CD14-positive monocyte (primary cell): ENCODE data around the gene TRAPPC12. TPM values are rescaled to one million over a fixed set of nuclear protein-coding genes. Genes with fewer than 3 reads are reported as not detected.
"Not testable (repeated sequence)": the region's sequence is repeated elsewhere in the genome, so short reads cannot be mapped to it uniquely, and the experiment has no call there.

Experiments used
- DNase-seq, 3 donors: peaks; one replicate each; pipeline ENCODE4 v3.0.0-alpha.2; 2011 to 2022
- H2AFZ ChIP-seq: 2 replicates; pipeline ENCODE4 v1.6.0; 2012; ENCODE audit warnings: mild to moderate bottlenecking, low read depth, low read length, inconsistent platforms; ENCODE audit not compliant: insufficient read depth, poor library complexity, severe bottlenecking
- H3K27ac ChIP-seq, 2 donors: 1 replicate in 1 of 2; 2 replicates in 1 of 2; pipeline ENCODE4 v1.5.1; 2012 to 2013; ENCODE audit warnings: low read length in 2 of 2, control low read depth in 1 of 2, inconsistent platforms in 1 of 2, low read depth in 1 of 2, mild to moderate bottlenecking in 1 of 2
- H3K27me3 ChIP-seq, 2 donors: one replicate each; pipeline versions ENCODE4 v1.6.0 to v1.6.1; 2011 to 2013; ENCODE audit warnings: low read length in 2 of 2; ENCODE audit not compliant: control insufficient read depth in 2 of 2, insufficient read depth in 2 of 2
- H3K36me3 ChIP-seq, 2 donors: replicated peaks in 1 of 2; 1 replicate in 1 of 2; 2 replicates in 1 of 2; pipeline versions ENCODE4 v1.5.1 to v1.6.1; 2012 to 2013; ENCODE audit warnings: low read length in 2 of 2, control low read depth in 1 of 2, inconsistent platforms in 1 of 2, mild to moderate bottlenecking in 1 of 2; ENCODE audit not compliant: insufficient read depth in 2 of 2, control insufficient read depth in 1 of 2
- H3K4me1 ChIP-seq, 2 donors: 1 replicate in 1 of 2; 2 replicates in 1 of 2; pipeline versions ENCODE4 v1.5.1 to v1.6.1; 2012 to 2013; ENCODE audit warnings: low read length in 2 of 2, control low read depth in 1 of 2, inconsistent platforms in 1 of 2, mild to moderate bottlenecking in 1 of 2, moderate library complexity in 1 of 2; ENCODE audit not compliant: insufficient read depth in 2 of 2, control insufficient read depth in 1 of 2
- H3K4me2 ChIP-seq: replicated peaks from 2 replicates; pipeline ENCODE3; 2012; ENCODE audit warnings: low read length, moderate library complexity, mild to moderate bottlenecking; ENCODE audit not compliant: poor library complexity, severe bottlenecking; ENCODE audit errors: extremely low read depth
- H3K4me3 ChIP-seq, 3 experiments: fragments of 200-600 bp in 1 of 3; sonication (generic) in 1 of 3; replicated peaks in 1 of 3; 1 replicate in 2 of 3; 2 replicates in 1 of 3; pipeline ENCODE4 v1.5.1; 2011 to 2013; ENCODE audit warnings: low read length in 3 of 3, mild to moderate bottlenecking in 3 of 3, control low read depth in 2 of 3, low read depth in 2 of 3, inconsistent platforms in 1 of 3, moderate library complexity in 1 of 3
- H3K79me2 ChIP-seq: 2 replicates; pipeline ENCODE4 v1.6.0; 2012; ENCODE audit warnings: mild to moderate bottlenecking, control low read depth, inconsistent platforms, low read length, moderate library complexity; ENCODE audit not compliant: insufficient read depth
- H3K9ac ChIP-seq: 2 replicates; pipeline ENCODE4 v1.6.0; 2017; ENCODE audit warnings: low read length, mild to moderate bottlenecking; ENCODE audit not compliant: insufficient read depth, poor library complexity, severe bottlenecking
- H3K9me3 ChIP-seq, 2 donors: replicated peaks in 1 of 2; 1 replicate in 1 of 2; 2 replicates in 1 of 2; pipeline versions ENCODE4 v1.5.1 to v1.6.1; 2012 to 2013; ENCODE audit warnings: low read length in 2 of 2, control low read depth in 1 of 2; ENCODE audit not compliant: control insufficient read depth in 1 of 2, insufficient read depth in 1 of 2
- H4K20me1 ChIP-seq: 2 replicates; pipeline ENCODE4 v1.6.0; 2012; ENCODE audit warnings: mild to moderate bottlenecking, low read length, control low read depth, moderate library complexity; ENCODE audit not compliant: insufficient read depth
- H3K27ac Mint-ChIP-seq, 7 donors: one replicate each; pipeline ENCODE4 v1.8.0; 2020; ENCODE audit warnings: mild to moderate bottlenecking in 7 of 7, mixed read lengths in 7 of 7, moderate library complexity in 6 of 7, inconsistent platforms in 2 of 7
- H3K27me3 Mint-ChIP-seq, 3 donors: one replicate each; pipeline ENCODE4 v1.8.0; 2021 to 2022; ENCODE audit warnings: low read depth in 3 of 3, mild to moderate bottlenecking in 3 of 3, mixed read lengths in 3 of 3, moderate library complexity in 3 of 3, inconsistent platforms in 1 of 3
- H3K36me3 Mint-ChIP-seq, 2 donors: one replicate each; pipeline ENCODE4 v1.8.0; 2020; ENCODE audit warnings: mixed read lengths in 2 of 2, inconsistent platforms in 1 of 2, mild to moderate bottlenecking in 1 of 2
- H3K4me1 Mint-ChIP-seq: one replicate; pipeline ENCODE4 v1.8.0; 2020; ENCODE audit warnings: mild to moderate bottlenecking, mixed read lengths
- H3K4me3 Mint-ChIP-seq, 2 donors: one replicate each; pipeline ENCODE4 v1.8.0; 2020; ENCODE audit warnings: mild to moderate bottlenecking in 2 of 2, mixed read lengths in 2 of 2, moderate library complexity in 1 of 2
- H3K9me3 Mint-ChIP-seq, 7 donors: one replicate each; pipeline ENCODE4 v1.8.0; 2020 to 2022; ENCODE audit warnings: mixed read lengths in 7 of 7, mild to moderate bottlenecking in 6 of 7, moderate library complexity in 6 of 7, inconsistent platforms in 2 of 7
- WGBS: methylation state at CpG from one replicate; pipeline ENCODE4 v1.1.5; 2013; ENCODE audit warnings: missing lambda C conversion rate; ENCODE audit not compliant: insufficient coverage; 5-methylcytosine and 5-hydroxymethylcytosine counted together
- intact Hi-C, 2 donors: fragments of 100-400 bp; cut with micrococcal nuclease; formaldehyde crosslinking; loops; one replicate each; pipeline versions ENCODE4 v1.15.0 to v1.15.1; 2023
- polyA plus RNA-seq, 3 donors: library from polyadenylated mRNA; depleted of rRNA in 1 of 3; unstranded in 2 of 3; stranded (reverse) in 1 of 3; fragments of 300-500 nt in 2 of 3; fragments of >200 nt in 1 of 3; fragmentation: Illumina TruSeq in 2 of 3; gene quantifications; 1 replicate in 2 of 3; 2 replicates in 1 of 3; pipeline ENCODE4 v1.2.3, GENCODE V29; 2012 to 2021
- TF ChIP-seq, protein P1 (sequence below): fragments of 200-600 bp; IDR thresholded peaks from one replicate; pipeline ENCODE4 v1.8.0; 2022; ENCODE audit warnings: antibody characterized with exemption, mild to moderate bottlenecking

The TRAPPC12 gene
- polyA plus RNA-seq, 3 donors = 26.6 to 72.1 (median 44.7) TPM

DNA sequence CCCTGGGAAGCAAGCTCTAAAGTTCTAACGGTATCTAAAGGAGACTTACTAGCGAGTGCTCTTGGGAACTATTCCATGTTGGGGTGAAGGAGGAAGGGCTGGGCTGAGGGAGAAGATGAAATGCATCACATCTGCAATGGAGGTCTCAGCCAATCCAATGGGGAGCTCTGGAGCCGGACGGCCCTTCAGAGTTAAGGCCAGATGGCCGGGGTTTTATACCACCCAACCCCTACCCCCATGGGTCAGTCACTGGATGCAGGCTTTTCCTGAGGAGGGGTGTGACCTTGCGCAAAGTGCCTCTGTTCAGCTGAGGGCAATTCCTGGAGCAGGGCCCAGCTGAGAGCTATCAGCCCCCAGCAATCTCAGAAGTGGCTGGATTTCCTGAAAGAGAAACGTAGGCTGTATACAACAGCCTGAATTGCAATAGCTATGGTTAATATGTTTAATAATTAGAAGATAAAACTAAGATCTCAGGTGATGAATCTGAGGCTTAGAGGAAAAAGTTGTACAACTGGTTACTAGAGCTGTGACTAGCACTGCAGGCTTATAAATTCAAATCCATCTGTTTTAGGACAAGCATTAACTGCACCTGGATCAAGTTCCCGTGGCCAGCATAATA, 23.4 kb upstream of the TRAPPC12 start:
- no peak for DNase-seq
- H3K9ac ChIP-seq = no peak overlapping the region

DNA sequence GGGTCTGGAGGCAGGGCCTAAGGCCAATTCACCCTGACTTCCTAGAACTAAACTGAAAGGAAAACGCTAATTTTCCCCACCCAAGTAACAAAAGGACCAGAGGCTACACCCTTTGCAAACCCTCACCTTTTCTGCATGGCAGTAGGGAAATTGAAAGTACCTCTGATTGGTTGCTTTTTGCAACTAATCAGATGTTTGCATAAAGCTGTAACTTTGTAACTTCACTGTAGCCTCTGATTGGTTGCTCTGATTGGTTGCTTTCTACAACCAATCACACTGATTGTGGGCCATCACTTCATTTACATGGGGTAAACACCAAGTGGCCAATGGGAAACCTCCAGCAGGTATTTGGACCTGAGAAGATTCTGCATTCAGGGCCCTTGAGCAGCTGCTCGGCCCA, 22.7 kb upstream of the TRAPPC12 start:
- Histone ChIP-seq H4K20me1 (no peaks in the 10 kb centered on the region), H3K9ac (no peak overlapping the region), H3K4me2 (peak overlapping the region; percentile 14), H3K27ac (peak overlapping the region; percentile 7 to 73), H3K4me1 (peaks cover 15% of the 10 kb centered on the region in 2 donors), H3K27me3 (no peaks in the 10 kb centered on the region), H2AFZ (peak overlapping the region; percentile 53), H3K9me3 (peaks cover 8 to 11% of the 10 kb centered on the region in 2 donors), H3K79me2 (peaks cover 25% of the 10 kb centered on the region), H3K36me3 (peaks cover 18 to 28% of the 10 kb centered on the region in 2 donors), H3K4me3 (peak overlapping the region in 1 of 3 experiments; percentile 22)
- H3K9me3 Mint-ChIP-seq = peaks cover 5 to 13% (median 8%) of the 10 kb centered on the region in 7 donors
- peaks cover 24% of the 10 kb centered on the region for H3K4me1 Mint-ChIP-seq
- TF ChIP-seq, protein P1, sequence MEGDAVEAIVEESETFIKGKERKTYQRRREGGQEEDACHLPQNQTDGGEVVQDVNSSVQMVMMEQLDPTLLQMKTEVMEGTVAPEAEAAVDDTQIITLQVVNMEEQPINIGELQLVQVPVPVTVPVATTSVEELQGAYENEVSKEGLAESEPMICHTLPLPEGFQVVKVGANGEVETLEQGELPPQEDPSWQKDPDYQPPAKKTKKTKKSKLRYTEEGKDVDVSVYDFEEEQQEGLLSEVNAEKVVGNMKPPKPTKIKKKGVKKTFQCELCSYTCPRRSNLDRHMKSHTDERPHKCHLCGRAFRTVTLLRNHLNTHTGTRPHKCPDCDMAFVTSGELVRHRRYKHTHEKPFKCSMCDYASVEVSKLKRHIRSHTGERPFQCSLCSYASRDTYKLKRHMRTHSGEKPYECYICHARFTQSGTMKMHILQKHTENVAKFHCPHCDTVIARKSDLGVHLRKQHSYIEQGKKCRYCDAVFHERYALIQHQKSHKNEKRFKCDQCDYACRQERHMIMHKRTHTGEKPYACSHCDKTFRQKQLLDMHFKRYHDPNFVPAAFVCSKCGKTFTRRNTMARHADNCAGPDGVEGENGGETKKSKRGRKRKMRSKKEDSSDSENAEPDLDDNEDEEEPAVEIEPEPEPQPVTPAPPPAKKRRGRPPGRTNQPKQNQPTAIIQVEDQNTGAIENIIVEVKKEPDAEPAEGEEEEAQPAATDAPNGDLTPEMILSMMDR = no peak
- DNase-seq = no peak
- no peak overlapping the region for H3K4me3 Mint-ChIP-seq
- peak overlapping the region in 4 of 7 donors; percentile 61 to 83 (median 78) for H3K27ac Mint-ChIP-seq
- H3K36me3 Mint-ChIP-seq = peaks cover 18 to 36% of the 10 kb centered on the region in 2 donors
- intact Hi-C loops = no loop called here
- H3K27me3 Mint-ChIP-seq = peaks cover 0 to 2% (median 0%) of the 10 kb centered on the region in 3 donors
- no CpG with 5 or more reads among the region's 2 CpGs for WGBS

More for the DNA sequence above, 23.4 kb upstream of the TRAPPC12 start:
- TF ChIP-seq, protein P1 = no peak
- H3K27me3 ChIP-seq = no peaks in the 10 kb centered on the region
- peaks cover 15% of the 10 kb centered on the region in 2 donors for H3K4me1 ChIP-seq
- peaks cover 6 to 16% (median 13%) of the 10 kb centered on the region in 7 donors for H3K9me3 Mint-ChIP-seq
- peaks cover 0 to 2% (median 0%) of the 10 kb centered on the region in 3 donors for H3K27me3 Mint-ChIP-seq
- H3K9me3 ChIP-seq = peaks cover 11 to 13% of the 10 kb centered on the region in 2 donors
- H3K36me3 Mint-ChIP-seq = peaks cover 23 to 44% of the 10 kb centered on the region in 2 donors
- H3K27ac Mint-ChIP-seq = peak overlapping the region in 2 of 7 donors; percentile 61 to 78
- peaks cover 18 to 35% of the 10 kb centered on the region in 2 donors for H3K36me3 ChIP-seq
- H3K4me3 Mint-ChIP-seq = no peak overlapping the region
- peaks cover 21% of the 10 kb centered on the region for H3K4me1 Mint-ChIP-seq
- 93% methylated on average over 3 of the region's 8 CpGs for WGBS
- H2AFZ ChIP-seq = no peak overlapping the region
- H3K79me2 ChIP-seq = peaks cover 25% of the 10 kb centered on the region
- no peak overlapping the region for H3K4me2 ChIP-seq
- no peaks in the 10 kb centered on the region for H4K20me1 ChIP-seq
- intact Hi-C loops = no loop called here
- H3K4me3 ChIP-seq = no peak overlapping the region
- peak overlapping the region in 1 of 2 donors; percentile 73 for H3K27ac ChIP-seq

DNA sequence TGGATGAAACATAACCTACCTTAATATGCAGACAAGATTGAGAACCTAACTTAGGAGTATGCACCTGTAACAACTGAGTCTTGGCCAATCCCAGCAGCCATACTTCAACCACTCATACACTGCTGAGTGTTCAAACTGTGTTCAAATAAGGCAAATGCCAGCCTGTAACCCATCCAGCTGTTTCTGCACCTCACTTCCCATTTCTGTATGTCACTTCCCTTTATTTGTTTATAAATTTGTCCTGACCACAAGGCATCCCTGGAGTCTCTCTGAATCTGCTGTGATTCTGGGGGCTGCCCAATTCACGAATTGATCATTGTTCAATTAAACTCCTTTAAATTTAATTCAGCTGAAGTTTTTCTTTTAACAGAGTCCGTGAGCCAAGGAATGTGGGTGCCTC, 22.0 kb upstream of the TRAPPC12 start:
- H2AFZ ChIP-seq = peak overlapping the region; percentile 72
- H3K9me3 ChIP-seq, H3K27me3 Mint-ChIP-seq, intact Hi-C loops, H3K27me3 ChIP-seq, H3K9me3 Mint-ChIP-seq, H3K9ac ChIP-seq, H4K20me1 ChIP-seq: not testable (repeated sequence)
- peak; percentile 27 to 52 (median 47) for DNase-seq
- peak overlapping the region in 1 of 2 donors; percentile 22 for H3K4me3 Mint-ChIP-seq
- peaks cover 16 to 32% of the 10 kb centered on the region in 2 donors for H3K36me3 Mint-ChIP-seq
- peaks cover 16 to 21% of the 10 kb centered on the region in 2 donors for H3K36me3 ChIP-seq
- H3K4me2 ChIP-seq = peak overlapping the region; percentile 14
- H3K79me2 ChIP-seq = peaks cover 30% of the 10 kb centered on the region
- no CpG with 5 or more reads among the region's 2 CpGs for WGBS
- H3K27ac Mint-ChIP-seq = peak overlapping the region; percentile 47 to 83 (median 72)
- H3K27ac ChIP-seq = peak overlapping the region in 1 of 2 donors; percentile 73
- H3K4me3 ChIP-seq = peak overlapping the region in 1 of 3 experiments; percentile 22
- peaks cover 25% of the 10 kb centered on the region for H3K4me1 Mint-ChIP-seq
- H3K4me1 ChIP-seq = peaks cover 15% of the 10 kb centered on the region in 2 donors
